Neuronal stem cell (in vitro differentiated cells): ENCODE data around the gene TOPORS.

Experiments
- DNase-seq: peaks from one replicate; pipeline ENCODE4 v3.0.0-alpha.2; 2013; ENCODE audit warnings: low spot score
- H2AFZ ChIP-seq: one replicate; pipeline ENCODE4 v1.6.1; 2013; ENCODE audit warnings: mild to moderate bottlenecking, low read length, inconsistent platforms
- H2AK5ac ChIP-seq: 2 replicates; pipeline ENCODE4 v1.6.1; 2013; ENCODE audit warnings: low read depth, mild to moderate bottlenecking, inconsistent platforms, low read length, moderate library complexity, mixed read lengths
- H2BK120ac ChIP-seq: 2 replicates; pipeline ENCODE4 v1.6.1; 2013; ENCODE audit warnings: low read depth, mild to moderate bottlenecking, inconsistent platforms, low read length, moderate library complexity, mixed read lengths
- H2BK12ac ChIP-seq: one replicate; pipeline ENCODE4 v1.6.1; 2013; ENCODE audit warnings: low read length, inconsistent platforms
- H2BK15ac ChIP-seq: 2 replicates; pipeline ENCODE4 v1.6.1; 2013; ENCODE audit warnings: mild to moderate bottlenecking, low read length, inconsistent platforms, mixed read lengths
- H2BK5ac ChIP-seq: one replicate; pipeline ENCODE4 v1.6.1; 2013; ENCODE audit warnings: inconsistent platforms, mild to moderate bottlenecking, low read length, moderate library complexity
- H3K14ac ChIP-seq: one replicate; pipeline ENCODE4 v1.6.1; 2013; ENCODE audit warnings: low read length, inconsistent platforms
- H3K18ac ChIP-seq: 2 replicates; pipeline ENCODE4 v1.6.1; 2013; ENCODE audit warnings: low read length, inconsistent platforms
- H3K23ac ChIP-seq: 2 replicates; pipeline ENCODE4 v1.6.1; 2013; ENCODE audit warnings: low read depth, mild to moderate bottlenecking, mixed read lengths, low read length, inconsistent platforms; ENCODE audit not compliant: poor library complexity
- H3K27ac ChIP-seq: replicated peaks from 3 replicates; pipeline ENCODE4 v1.5.1; 2013; ENCODE audit warnings: low read length, inconsistent platforms
- H3K27me3 ChIP-seq, 3 experiments: 2 replicates each; pipeline ENCODE4 v1.6.1; 2013; ENCODE audit warnings: low read length in 3 of 3, mild to moderate bottlenecking in 2 of 3, inconsistent platforms in 1 of 3, low read depth in 1 of 3, mixed read lengths in 1 of 3, moderate library complexity in 1 of 3; ENCODE audit not compliant: control insufficient read depth in 3 of 3, insufficient read depth in 3 of 3
- H3K36me3 ChIP-seq, 2 donors: replicated peaks in 1 of 2; 2 replicates each; pipeline ENCODE4 v1.6.1; 2013; ENCODE audit warnings: low read length in 2 of 2; ENCODE audit not compliant: control insufficient read depth in 2 of 2, insufficient read depth in 2 of 2
- H3K4ac ChIP-seq: 2 replicates; pipeline ENCODE4 v1.6.1; 2013; ENCODE audit warnings: inconsistent platforms, mild to moderate bottlenecking, low read length, moderate library complexity
- H3K4me1 ChIP-seq, 2 donors: 1 replicate in 1 of 2; 2 replicates in 1 of 2; pipeline ENCODE4 v1.6.1; 2013; ENCODE audit warnings: low read length in 2 of 2, low read depth in 1 of 2; ENCODE audit not compliant: control insufficient read depth in 2 of 2, insufficient read depth in 1 of 2
- H3K4me2 ChIP-seq: one replicate; pipeline ENCODE4 v1.6.1; 2013; ENCODE audit warnings: mild to moderate bottlenecking, low read length, inconsistent platforms; ENCODE audit not compliant: insufficient read depth, poor library complexity, severe bottlenecking
- H3K4me3 ChIP-seq, 2 donors: 2 replicates each; pipeline ENCODE4 v1.5.1; 2013; ENCODE audit warnings: low read length in 2 of 2, mild to moderate bottlenecking in 2 of 2, inconsistent platforms in 1 of 2, moderate library complexity in 1 of 2
- H3K79me1 ChIP-seq: one replicate; pipeline ENCODE4 v1.6.1; 2013; ENCODE audit warnings: low read depth, mild to moderate bottlenecking, inconsistent platforms, low read length, moderate library complexity
- H3K9ac ChIP-seq: one replicate; pipeline ENCODE4 v1.6.1; 2013; ENCODE audit warnings: mild to moderate bottlenecking, low read depth, low read length, inconsistent platforms; ENCODE audit not compliant: poor library complexity
- H3K9me3 ChIP-seq, 2 donors: replicated peaks in 1 of 2; 2 replicates each; pipeline versions ENCODE3 to v1.6.1; 2013; ENCODE audit warnings: low read length in 2 of 2, mild to moderate bottlenecking in 2 of 2, inconsistent platforms in 1 of 2, low read depth in 1 of 2, mixed read lengths in 1 of 2, moderate library complexity in 1 of 2; ENCODE audit not compliant: control insufficient read depth in 2 of 2, insufficient read depth in 1 of 2
- H4K8ac ChIP-seq: one replicate; pipeline ENCODE4 v1.6.1; 2013; ENCODE audit warnings: low read depth, mild to moderate bottlenecking, inconsistent platforms, low read length, moderate library complexity
- H4K91ac ChIP-seq: one replicate; pipeline ENCODE4 v1.6.1; 2013; ENCODE audit warnings: low read length, low read depth, mild to moderate bottlenecking, inconsistent platforms; ENCODE audit not compliant: poor library complexity
- WGBS, 2 donors: extraction: QIAGEN DNeasy Blood & Tissue Kit; methylation state at CpG; one replicate each; pipeline ENCODE4 v1.1.7; 2013; ENCODE audit warnings: missing lambda C conversion rate in 2 of 2, mixed read lengths in 1 of 2; ENCODE audit not compliant: insufficient read length in 2 of 2, insufficient replicate concordance in 1 of 2; ENCODE audit errors: extremely low coverage in 2 of 2; 5-methylcytosine and 5-hydroxymethylcytosine counted together

The TOPORS gene

GRCh38 chr9:32572900-32573523 is 20.6 kb upstream of the TOPORS start, which contains the start of gene NDUFB6:
TSS of gene NDUFB6 (minus strand) at chr9:32573159. CDS start at chr9:32573060, 99 bp downstream.
- Histone ChIP-seq H3K27ac (peak within 1 kb of the TSS; percentile 60), H3K4me2 (peak within 1 kb of the TSS; percentile 81), H2BK120ac (no peak within 1 kb of the TSS), H3K4me1 (peaks cover 0 to 3% of the 10 kb centered on the region in 2 donors), H3K23ac (no peak within 1 kb of the TSS), H3K36me3 (peaks cover 4 to 24% of the 10 kb centered on the region in 2 donors), H3K14ac (no peak within 1 kb of the TSS), H2BK15ac (no peak within 1 kb of the TSS), H2AFZ (peak within 1 kb of the TSS; percentile 97), H3K4ac (no peak within 1 kb of the TSS), H2BK12ac (no peak within 1 kb of the TSS), H3K4me3 (peak within 1 kb of the TSS; percentile 89 to 93), H2BK5ac (peak within 1 kb of the TSS; percentile 10), H3K79me1 (peaks cover 5% of the 10 kb centered on the region), H3K9me3 (no peaks in the 10 kb centered on the region), H4K91ac (no peak within 1 kb of the TSS), H3K9ac (peak within 1 kb of the TSS; percentile 97), H3K27me3 (peaks cover 0 to 3% (median 0%) of the 10 kb centered on the region in 3 experiments), H2AK5ac (no peak within 1 kb of the TSS), H4K8ac (peak within 1 kb of the TSS; percentile 93), H3K18ac (peak within 1 kb of the TSS; percentile 90)
- DNase-seq, result peak; percentile 86
- no CpG with 5 or more reads among the region's 36 CpGs for WGBS, 2 donors

GRCh38 chr9:32571969-32572899 is 19.8 kb upstream of the TOPORS start:
- Histone ChIP-seq H3K4ac (no peak overlapping the region), H3K9ac (peak overlapping the region; percentile 86), H4K91ac (no peak overlapping the region), H2BK12ac (no peak overlapping the region), H3K4me1 (peaks cover 0 to 3% of the 10 kb centered on the region in 2 donors), H3K23ac (no peak overlapping the region), H3K18ac (no peak overlapping the region), H3K14ac (no peak overlapping the region), H2AK5ac (no peak overlapping the region), H2BK120ac (no peak overlapping the region), H3K36me3 (peaks cover 4 to 32% of the 10 kb centered on the region in 2 donors), H2AFZ (peak overlapping the region; percentile 97), H3K27me3 (no peaks in the 10 kb centered on the region), H4K8ac (no peak overlapping the region), H3K27ac (peak overlapping the region; percentile 60), H2BK15ac (no peak overlapping the region), H3K9me3 (no peaks in the 10 kb centered on the region), H3K4me3 (peak overlapping the region; percentile 89 to 93), H3K79me1 (peaks cover 5% of the 10 kb centered on the region), H2BK5ac (peak overlapping the region; percentile 10), H3K4me2 (peak overlapping the region; percentile 81)
- WGBS, 2 donors, result no CpG with 5 or more reads among the region's 17 CpGs
- peak; percentile 57 for DNase-seq

- no peak for DNase-seq
- Histone ChIP-seq H4K8ac (no peak overlapping the region), H2BK120ac (no peak overlapping the region), H3K27me3 (no peaks in the 10 kb centered on the region), H2BK12ac (no peak overlapping the region), H3K36me3 (peaks cover 15 to 51% of the 10 kb centered on the region in 2 donors), H2BK15ac (no peak overlapping the region), H2AFZ (no peak overlapping the region), H3K14ac (no peak overlapping the region), H3K4me1 (peaks cover 0 to 3% of the 10 kb centered on the region in 2 donors), H3K18ac (no peak overlapping the region), H2AK5ac (no peak overlapping the region), H3K9me3 (no peaks in the 10 kb centered on the region), H3K4ac (no peak overlapping the region), H3K79me1 (peaks cover 5% of the 10 kb centered on the region), H3K4me3 (no peak overlapping the region), H3K23ac (no peak overlapping the region), H3K9ac (no peak overlapping the region), H3K4me2 (no peak overlapping the region), H4K91ac (no peak overlapping the region), H3K27ac (no peak overlapping the region), H2BK5ac (no peak overlapping the region)
- WGBS, 2 donors, result no CpG with 5 or more reads among the region's 4 CpGs
These were observed 17.9 kb upstream of the TOPORS start for GRCh38 chr9:32570262-32570661.

GRCh38 chr9:32566770-32567169 is 14.4 kb upstream of the TOPORS start:
- Histone ChIP-seq H3K4ac (no peak overlapping the region), H2AK5ac (no peak overlapping the region)

More at GRCh38 chr9:32566770-32567169, 14.4 kb upstream of the TOPORS start:
- Histone ChIP-seq H2AFZ (no peak overlapping the region), H3K4me3 (no peak overlapping the region), H3K18ac (no peak overlapping the region), H4K91ac (no peak overlapping the region), H2BK5ac (no peak overlapping the region), H3K36me3 (peaks cover 18 to 65% of the 10 kb centered on the region in 2 donors), H3K27me3 (no peaks in the 10 kb centered on the region), H3K23ac (peak overlapping the region; percentile 58), H2BK15ac (no peak overlapping the region), H3K4me2 (no peak overlapping the region), H3K79me1 (peaks cover 5% of the 10 kb centered on the region), H2BK12ac (no peak overlapping the region), H3K9ac (peak overlapping the region; percentile 44), H4K8ac (no peak overlapping the region), H3K14ac (no peak overlapping the region), H3K9me3 (no peaks in the 10 kb centered on the region), H2BK120ac (no peak overlapping the region), H3K4me1 (no peaks in the 10 kb centered on the region), H3K27ac (no peak overlapping the region)
- WGBS, 2 donors, result no CpG with 5 or more reads among the region's 26 CpGs
- no peak for DNase-seq
